GM19452 (cell line): ENCODE results near the gene TFDP3.

Experiments used
- ATAC-seq: cut with Tn5 transposase; IDR thresholded peaks from one replicate; pipeline ENCODE4 v1.9.1; 2021; ENCODE audit not compliant: unreplicated experiment

The TFDP3 gene, protein sequence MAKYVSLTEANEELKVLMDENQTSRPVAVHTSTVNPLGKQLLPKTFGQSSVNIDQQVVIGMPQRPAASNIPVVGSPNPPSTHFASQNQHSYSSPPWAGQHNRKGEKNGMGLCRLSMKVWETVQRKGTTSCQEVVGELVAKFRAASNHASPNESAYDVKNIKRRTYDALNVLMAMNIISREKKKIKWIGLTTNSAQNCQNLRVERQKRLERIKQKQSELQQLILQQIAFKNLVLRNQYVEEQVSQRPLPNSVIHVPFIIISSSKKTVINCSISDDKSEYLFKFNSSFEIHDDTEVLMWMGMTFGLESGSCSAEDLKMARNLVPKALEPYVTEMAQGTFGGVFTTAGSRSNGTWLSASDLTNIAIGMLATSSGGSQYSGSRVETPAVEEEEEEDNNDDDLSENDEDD

DNA sequence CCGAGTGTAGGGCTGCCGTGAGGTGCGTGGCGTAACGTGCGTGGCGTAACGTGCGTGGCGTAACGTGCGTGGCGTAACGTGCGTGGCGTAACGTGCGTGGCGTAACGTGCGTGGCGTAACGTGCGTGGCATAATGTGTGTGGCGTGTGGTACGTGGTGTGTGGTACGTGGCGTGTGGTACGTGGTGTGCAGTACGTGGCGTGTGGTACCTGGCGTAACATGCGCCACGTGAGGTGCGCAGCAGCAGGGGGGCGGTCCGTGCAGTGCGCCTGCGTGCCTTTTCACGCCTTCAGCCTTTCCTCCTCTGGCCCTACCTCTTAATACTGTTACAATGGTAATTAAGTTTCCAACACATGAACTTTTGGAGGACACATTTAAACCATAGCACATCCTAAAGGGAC lies at the start of gene TFDP3:
Gene TFDP3, minus strand, starts transcription at position 26 of the 400 bp plus-strand sequence. CDS start 95 bp downstream, outside the sequence.
- no peak for ATAC-seq

DNA sequence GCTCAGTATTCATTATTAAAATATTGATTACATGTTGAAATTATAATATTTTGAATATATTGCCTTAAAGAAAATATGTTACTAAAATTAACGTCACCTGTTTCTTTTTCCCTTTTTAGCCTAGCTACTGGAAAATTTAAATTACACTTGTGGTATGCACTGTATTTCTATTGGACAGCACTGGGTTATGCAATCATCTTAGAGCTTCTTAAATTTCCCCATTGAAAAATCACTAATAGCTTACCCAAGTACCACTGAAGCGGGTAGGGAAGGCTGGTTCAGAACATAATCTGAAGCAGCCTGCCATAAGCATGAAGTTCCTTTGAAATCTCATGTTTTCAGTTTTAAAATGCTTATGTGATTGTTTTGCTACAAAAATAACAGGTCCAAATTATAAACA lies 49.5 kb upstream of the TFDP3 start:
- no peak for ATAC-seq

DNA sequence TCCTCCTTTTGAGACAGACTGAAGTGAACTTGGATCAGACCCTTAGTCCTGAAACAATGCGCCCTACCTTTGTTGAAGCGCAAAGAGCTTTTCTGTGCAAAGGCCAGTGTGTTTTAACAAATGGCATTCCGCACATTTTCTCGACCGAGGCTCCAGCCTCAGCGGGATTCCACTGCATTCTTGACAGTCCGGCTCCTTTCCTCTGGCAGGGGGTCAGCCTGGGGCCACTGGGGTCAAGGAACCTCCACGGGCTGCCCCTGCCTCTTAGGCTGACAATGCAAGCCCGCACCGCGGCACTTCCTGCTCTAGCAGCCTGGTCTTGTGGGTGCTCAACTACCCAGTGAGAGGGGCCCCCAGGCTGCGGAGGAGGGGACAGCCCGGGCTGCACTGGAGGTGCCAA lies 47.2 kb upstream of the TFDP3 start:
- ATAC-seq, result no peak

DNA sequence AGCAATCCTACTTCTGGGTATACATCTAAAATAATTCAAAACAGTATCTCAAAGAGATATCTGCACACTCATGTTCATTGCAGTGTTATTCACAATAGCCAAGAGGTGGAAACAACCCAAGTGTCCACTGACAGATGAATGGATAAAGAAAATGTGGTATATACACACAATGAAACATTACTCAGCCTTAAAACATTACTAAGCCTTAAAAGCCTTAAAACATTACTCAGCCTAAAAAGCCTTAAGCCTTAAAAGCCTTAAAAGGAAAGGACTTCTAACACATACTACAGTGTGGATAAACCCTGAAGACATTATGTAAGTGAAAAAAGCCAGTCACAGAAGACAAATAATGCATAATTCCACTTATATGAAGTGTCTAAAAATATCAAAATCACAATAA lies 40.3 kb upstream of the TFDP3 start:
- no peak for ATAC-seq

DNA sequence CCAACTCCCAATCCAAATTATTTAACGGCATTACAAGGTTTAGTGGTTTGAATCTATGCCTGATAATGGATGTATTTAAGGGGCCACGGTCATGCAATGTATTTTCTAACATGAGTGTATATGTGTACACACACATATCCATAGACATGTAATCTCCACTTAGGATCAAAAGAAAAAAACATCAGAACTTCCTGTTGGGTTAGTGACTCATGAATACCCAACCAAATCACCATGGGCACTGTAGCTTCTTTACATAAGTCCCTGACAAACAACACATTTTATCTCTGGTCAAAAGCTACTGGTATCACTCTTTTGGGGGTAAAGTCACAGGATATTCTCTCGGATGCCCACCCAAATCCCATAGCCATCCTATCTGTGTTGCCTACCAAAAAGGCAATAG lies 36.5 kb upstream of the TFDP3 start:
- ATAC-seq, result no peak

DNA sequence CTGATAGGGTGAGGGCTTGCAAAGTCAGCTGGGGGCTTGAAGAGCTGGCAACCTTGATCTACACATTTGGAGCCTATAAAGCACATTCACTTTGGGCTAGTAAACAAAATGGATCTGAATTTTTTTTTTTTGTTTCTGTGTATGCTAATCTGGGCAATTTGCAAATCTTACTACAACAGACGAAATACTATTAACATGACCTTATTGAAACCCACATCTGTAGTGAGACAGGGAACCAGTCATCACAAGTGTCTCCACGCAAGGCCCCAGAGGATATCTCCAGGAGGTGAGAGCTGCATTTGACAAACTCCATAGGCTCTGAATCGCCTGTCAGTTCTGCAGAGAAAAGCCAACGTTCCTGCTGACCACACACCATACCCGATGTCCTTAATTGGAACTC lies 33.0 kb upstream of the TFDP3 start:
- ATAC-seq, result no peak

DNA sequence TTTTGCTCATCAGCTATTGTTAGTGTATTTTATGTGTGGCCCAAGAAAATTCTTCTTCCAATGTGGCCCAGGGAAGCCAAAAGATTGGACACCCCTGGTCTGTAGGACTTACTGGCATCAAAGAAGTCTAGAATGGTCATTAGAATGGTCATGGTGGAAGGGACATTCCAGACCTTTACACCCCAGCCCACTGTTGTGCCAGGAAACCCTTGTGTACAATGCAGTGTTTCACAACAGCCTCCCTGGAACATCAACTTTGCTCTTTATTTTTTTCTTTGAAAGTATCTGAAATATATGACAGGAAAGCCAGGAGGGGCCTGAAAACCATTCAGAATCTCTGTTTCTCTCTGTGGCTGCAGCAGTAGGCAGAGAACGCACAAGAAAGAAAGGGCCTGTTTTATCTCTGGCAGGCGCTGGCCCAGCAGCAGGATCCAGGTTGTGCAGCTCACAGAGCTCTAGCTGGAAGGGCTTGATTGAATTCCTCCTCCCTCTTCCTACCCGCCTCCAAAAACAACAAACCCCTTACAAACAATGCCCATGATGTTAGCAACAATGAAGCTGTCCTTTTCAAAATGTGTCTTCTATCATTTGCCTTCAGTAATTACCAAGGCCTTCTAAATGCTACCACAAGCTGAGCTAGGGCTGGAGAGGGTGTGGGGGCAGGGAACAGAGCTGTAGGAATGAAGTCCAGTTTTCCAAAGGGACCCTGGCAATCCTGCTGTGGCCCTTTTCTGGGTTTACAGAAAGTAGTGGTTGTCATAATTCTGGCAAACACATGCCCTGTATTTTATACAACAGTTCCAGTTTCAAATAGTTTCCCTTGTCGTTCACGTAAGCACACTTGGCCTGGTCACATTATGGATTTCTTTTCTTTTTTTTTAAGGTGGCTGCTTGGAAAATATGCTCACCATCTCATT lies 32.3 kb upstream of the TFDP3 start:
- ATAC-seq, result no peak

DNA sequence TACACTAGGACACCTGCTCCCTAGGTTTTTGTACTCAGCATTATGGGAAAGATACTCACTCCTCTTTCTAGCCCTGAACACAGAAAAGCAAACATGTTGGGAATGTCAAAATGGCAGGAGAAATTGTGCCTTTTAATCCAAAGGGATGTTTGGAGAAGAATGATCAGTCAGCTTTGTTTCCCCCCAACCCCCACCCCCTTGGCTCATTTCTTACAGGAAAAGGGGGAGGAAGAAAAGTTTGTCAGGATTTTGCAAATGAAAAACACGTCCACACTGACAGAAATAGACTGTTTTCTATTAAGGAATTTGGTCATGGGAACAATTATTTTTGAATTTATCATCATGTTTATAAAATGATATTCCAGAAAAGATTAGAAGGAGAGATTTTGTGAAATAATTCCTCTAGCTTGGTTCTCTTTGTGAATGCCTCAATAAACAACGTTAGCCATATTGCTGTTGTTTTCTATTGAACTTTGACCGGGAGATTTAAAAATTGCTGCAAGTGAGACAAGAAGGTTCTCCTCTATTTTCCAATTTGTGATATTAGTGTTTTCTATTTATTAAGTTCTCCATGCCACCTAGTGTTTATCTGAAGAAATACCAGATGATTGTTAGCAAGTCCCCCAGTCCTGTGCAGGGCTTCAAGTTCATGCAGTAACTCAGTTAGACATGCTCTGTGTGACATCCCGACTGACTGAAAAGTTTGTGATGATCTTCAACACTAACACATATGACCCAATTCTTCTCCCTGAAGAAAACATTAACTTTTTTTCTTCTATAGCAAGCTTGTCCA lies 31.3 kb upstream of the TFDP3 start:
- ATAC-seq, result no peak

DNA sequence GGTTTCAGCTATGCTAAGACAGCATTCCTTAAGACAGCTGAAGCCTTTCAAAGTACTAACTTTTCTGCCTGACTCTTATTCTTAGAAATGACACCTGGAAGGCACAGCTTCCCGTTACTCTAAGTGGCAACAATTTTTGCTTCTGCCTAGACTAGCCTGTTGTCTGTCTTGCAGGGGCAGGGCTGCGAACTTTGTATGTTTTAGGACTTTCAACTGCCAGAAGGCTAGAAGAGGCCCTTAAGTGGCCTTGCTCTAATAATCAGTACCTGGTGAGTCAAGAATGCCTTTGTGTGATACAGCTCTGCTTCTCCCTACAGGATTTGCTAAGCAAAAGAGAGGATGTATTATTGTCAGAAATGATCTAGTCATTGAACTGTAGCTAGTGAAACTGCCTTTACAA lies 30.0 kb upstream of the TFDP3 start:
- ATAC-seq, result no peak

DNA sequence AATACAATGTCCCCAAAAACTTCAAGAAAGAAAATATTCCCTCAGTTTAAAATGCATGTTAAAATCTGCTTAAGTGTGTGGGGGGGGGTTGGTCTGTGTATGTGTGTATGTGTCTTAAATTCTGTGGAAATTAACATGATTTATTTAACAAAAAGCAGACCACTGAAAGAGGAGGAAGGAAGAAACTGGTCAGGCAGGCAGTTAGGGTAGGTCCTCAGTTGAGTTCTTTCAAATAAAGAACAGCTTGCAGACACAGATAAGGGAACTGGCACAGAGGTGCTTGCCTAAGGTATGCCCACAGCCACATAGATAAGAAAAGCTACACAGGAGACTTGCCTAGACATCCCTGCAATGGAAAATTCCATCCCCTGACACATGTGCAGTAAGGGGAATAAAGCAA lies 28.8 kb upstream of the TFDP3 start:
- no peak for ATAC-seq

DNA sequence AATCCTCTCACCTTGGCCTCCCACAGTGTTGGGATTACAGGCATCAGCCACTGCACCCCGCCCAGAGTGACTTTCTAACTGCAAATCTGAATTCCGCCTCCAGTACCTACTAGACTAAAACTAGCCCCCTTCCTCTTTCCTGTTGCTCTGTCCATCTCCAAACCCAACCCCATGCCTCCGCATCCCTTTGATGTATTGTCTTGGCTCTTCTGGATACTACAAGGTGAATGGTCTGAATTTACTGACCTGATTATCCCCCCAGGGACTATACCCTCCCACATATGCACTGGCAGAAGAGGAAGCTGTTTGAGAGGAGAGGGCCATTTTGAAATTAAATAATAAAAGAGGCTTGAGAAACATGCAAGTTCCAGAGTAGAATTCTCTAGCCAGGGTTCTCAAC lies 17.7 kb upstream of the TFDP3 start:
- no peak for ATAC-seq

DNA sequence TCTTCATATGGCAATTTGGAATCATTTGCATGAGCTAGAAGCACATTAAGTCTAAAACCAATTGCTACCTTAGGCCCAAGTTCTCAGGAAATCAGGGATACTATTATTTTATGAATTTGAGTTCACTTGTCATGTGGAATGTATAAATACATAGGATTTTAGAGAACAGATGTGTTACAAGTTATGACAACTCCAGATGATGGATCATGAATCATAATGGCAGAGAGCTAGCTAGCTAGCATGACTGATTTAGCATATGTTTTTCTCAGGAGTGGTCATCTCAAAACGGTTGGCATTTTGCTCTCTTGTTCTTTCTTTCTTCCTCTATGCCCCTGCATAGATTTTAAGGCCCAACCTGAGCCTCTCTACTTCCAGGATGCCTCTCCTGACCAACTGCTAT lies 14.2 kb upstream of the TFDP3 start:
- no peak for ATAC-seq

DNA sequence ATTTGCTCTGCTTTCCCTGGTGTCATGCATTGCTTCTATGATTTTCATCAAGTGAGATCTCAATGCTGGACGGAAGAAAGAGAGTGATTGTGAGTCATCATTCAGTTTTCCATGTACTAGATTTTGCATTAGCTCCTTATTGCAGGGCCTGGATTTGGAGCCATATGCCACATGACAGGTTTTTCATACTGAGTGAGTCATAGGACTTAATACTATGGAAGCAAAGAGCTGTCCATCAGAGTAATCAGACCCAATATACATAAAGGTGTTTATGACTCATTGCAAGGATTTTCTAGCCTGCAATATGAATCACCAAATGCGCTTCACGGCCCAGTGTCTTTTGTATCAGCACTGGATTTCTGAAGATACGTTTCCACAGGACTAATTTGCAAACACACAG lies 11.2 kb upstream of the TFDP3 start:
- ATAC-seq, result no peak

DNA sequence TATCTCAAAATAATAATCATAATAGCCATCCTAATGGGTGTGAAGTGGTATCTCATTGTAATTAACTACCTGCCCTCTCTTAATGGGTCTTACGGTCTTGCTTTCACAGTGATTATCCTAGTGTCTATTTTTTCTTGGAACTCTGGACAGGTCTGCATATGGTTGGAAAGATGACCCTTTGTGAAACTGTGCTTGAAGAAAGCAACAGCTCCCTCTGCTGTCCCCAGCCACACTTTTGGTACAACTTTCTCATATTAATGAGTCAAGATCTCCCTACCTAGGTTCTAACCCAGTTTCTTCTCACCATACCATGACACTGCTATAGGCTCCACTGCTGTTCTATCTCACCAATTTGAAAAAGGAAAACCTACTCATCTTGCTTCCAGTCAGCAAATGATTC lies 2.4 kb downstream of the TFDP3 start:
- ATAC-seq, result no peak

DNA sequence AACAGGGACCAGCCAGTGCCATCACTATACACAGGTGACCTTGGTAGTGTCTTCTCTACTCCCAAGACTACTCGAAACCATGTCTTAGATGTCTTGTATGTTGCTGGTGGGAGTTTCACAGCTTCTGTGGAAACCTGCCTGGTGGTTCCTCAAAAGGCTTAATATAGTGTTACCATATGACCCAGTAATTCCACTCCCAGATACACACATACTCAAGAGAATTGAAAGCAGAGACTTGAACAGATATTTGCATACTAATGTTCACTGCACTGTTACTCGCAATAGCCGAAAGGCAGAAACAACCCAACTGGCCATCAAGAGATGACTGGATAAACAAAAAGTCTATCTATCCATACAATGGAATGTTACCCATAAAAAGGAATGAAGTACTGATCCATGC lies 3.1 kb downstream of the TFDP3 start:
- no peak for ATAC-seq

DNA sequence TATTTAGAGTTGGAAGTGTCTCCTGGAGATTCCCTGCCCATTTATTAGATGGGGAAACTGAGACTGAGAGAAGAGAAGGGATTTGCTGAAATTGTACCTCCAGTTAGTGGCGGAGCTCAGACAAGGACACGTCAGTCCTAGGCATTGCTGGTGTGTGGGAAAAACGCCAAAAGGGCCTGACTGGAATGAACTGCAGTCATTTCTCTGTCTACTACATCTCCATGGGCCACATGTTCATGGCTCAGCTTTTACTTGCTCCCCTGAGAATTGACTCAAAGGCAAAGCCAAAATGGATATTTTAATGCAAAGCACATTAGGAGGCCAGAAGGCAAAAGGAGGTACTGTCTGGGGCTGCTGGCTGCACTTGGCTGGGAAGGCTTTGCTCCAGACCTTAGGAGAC lies 3.9 kb downstream of the TFDP3 start:
- ATAC-seq, result no peak

DNA sequence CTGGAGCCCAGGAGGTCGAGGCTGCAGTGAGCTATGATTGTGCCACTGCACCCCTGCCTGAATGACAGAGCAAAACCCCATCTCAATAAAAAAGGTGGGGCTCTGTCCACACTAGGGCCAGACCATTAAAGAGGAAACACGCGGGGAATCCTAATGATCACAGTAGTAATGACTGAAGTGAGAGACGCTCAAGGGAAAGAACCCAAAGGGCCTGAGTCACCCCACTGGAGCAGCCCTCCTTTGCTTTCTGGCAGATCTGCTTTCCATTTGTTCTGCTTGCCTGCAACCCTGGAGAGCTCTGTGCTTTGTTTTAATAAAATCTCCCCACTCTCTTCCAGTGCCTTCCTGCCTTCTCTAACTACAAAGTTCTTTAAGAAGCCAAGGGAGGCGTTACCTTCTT lies 5.0 kb downstream of the TFDP3 start:
- no peak for ATAC-seq

DNA sequence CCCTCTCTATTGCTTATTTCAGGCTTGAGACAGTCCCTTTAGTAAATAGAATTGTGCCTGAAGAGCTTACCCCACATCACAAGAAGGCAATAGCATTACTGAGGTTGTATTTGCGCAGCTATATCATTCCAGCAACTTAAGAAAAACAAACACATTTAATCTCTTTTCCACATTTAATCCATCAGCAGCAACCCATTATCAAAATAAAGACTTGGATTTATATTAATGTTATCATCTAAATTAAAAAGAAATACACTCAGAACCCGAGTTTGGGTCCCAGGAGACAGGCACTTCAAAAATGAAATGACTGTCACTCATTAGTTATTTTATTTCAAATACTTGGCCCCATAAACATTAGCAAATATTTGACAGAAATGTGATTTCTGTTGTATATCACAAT lies 10.4 kb downstream of the TFDP3 start:
- ATAC-seq, result no peak

DNA sequence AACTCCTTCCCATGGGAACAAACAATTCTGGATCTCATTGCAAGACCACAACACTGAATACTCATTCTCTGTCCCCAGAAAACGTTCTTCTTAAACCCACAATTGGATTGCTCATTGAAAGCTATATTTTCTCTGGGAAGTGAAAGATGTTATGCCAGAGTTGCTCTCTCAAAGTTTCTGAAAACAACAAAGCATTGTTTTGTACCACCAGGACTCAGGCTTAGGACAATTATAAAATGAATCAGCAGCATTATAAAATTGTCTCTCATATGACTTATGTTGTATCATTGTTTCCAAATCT lies 26.5 kb downstream of the TFDP3 start:
- no peak for ATAC-seq

DNA sequence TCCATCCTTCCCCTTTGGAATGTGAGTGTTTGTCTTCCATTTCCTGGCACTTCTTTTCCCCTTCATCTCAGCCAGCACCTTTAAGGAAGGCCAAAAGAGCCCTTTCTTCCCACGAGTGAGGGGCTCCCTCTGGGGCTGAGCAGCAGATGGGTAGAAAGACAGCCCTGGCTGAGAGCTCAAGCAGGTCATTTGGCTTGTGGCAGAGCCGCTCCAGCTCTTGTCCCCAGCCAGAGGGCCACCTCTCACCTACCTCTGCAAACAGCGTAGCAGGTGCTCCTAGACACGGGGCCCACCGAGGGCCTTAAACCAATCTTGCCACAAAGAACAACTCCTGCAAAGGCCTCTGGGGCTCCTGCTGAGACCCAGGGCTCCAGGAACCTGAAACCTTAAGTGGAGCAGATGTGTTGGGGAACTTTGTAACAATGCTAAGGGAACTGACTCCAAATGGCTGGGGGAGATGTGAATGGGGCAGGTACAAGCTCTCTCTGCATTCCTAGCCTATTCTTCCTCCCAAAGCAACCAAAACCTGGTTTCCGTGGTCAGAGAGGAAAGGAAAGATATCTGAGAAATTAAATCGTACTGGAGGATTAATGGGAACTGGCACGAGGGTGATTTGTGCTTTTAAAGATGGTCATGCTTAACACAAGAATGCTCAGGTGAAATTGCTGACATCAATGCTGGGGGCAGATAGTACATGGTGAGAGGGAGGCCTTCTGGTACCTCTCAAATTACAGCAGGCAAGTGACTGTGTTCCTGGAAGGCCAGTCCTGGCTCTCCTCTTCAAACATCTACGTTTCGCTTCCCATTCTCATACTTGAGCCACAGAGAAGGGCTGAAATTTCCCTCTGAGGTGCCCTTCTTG lies 27.0 kb downstream of the TFDP3 start:
- ATAC-seq, result no peak

DNA sequence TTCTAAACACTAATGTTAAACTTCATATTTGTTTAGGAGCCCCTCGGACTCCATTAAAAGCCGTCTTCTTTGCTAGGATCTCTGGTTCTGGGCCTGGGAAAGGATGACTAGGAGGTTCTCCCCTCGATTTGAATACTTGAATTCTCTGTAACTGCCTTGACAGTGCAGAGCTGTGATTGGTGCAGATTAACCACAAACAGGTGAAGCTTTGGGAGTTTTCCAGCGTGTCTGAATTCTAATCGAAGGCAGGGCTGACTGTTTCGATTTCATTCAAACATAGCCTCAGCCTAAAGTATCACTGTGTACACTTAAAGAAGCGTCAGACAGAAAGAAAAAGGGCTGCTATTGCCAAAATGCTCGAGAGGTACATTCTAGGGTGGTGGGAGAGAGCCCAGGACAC lies 29.0 kb downstream of the TFDP3 start:
- ATAC-seq, result no peak
